Mesodermal cell (in vitro differentiated cells): ENCODE results near the gene ZNF862.

Experiments
- H3K27ac ChIP-seq: 2 replicates; pipeline ENCODE4 v1.7.0; 2013; ENCODE audit warnings: mild to moderate bottlenecking, low read depth, low read length, moderate library complexity; ENCODE audit not compliant: severe bottlenecking
- H3K36me3 ChIP-seq: 2 replicates; pipeline ENCODE4 v1.7.1; 2013; ENCODE audit warnings: mild to moderate bottlenecking, low read length, moderate library complexity; ENCODE audit not compliant: control insufficient read depth, insufficient read depth
- H3K4me1 ChIP-seq: one replicate; pipeline ENCODE4 v1.7.1; 2013; ENCODE audit warnings: mild to moderate bottlenecking, low read length; ENCODE audit not compliant: insufficient read depth, control insufficient read depth, poor library complexity, severe bottlenecking
- H3K4me3 ChIP-seq: 2 replicates; pipeline ENCODE4 v1.7.0; 2013; ENCODE audit warnings: low read length, control low read depth, mild to moderate bottlenecking; ENCODE audit not compliant: insufficient read depth, poor library complexity, severe bottlenecking; ENCODE audit errors: extremely low read depth
- H3K9me3 ChIP-seq: 2 replicates; pipeline ENCODE4 v1.7.1; 2013; ENCODE audit warnings: mild to moderate bottlenecking, low read length, moderate library complexity; ENCODE audit not compliant: control insufficient read depth
- WGBS, 2 experiments: methylation state at CpG; one replicate each; pipeline ENCODE4 v1.1.5; 2013; ENCODE audit warnings: missing lambda C conversion rate in 2 of 2; ENCODE audit not compliant: insufficient coverage in 2 of 2; 5-methylcytosine and 5-hydroxymethylcytosine counted together

Gene ZNF862

DNA sequence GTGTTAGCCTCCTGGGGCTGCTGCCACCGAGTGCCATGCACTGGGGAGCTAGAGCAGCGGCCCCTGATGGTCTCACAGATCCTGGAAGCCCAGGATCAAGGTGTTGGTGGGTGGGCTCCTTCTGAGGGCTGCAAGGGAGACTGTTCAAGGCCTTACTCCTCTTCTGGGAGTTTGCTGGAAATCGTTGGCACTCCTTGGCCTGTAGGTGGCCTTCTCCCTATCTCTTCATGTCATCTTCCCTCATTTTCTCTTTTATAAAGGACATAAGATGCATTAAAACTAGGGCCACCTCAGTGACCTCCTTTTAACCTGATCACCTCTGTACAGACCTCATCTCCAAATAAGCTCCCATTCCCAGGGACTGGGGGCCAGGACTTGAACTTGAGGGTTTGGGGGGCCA, 27.0 kb upstream of the ZNF862 start:
- H3K36me3 ChIP-seq = no peaks in the 10 kb centered on the region
- no peak overlapping the region for H3K4me3 ChIP-seq
- WGBS, 2 experiments = 29 to 46% methylated on average over 2 to 3 of the region's 3 CpGs
- H3K9me3 ChIP-seq = no peaks in the 10 kb centered on the region
- H3K4me1 ChIP-seq = no peaks in the 10 kb centered on the region
- H3K27ac ChIP-seq = no peak overlapping the region

DNA sequence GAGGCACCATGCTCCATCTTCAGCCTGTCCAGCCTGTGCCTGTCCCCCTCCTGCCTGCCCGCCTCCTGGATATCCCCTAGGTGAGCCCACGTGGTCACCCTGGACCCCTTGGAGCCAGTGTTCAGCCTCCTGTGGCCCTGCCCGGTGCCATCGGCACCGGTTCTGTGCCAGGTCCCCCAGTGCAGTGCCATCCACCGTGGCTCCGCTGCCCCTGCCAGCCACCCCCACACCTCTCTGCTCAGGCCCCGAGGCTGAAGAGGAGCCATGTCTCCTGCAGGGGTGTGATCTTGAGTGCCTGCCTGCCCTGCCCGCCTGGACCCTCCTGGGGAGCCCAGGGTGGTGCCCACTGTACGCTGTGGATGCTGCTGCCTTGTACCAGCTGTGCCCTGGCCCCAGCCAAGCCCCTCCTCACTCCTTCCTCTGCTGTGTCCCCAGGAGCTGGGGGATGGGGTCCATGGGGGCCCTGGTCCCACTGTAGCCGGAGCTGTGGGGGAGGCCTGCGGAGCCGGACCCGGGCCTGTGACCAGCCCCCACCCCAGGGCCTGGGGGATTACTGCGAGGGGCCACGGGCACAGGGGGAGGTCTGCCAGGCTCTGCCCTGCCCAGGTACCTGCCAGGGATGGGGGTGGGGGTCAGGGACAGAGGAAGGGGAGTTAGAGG, 26.2 kb upstream of the ZNF862 start:
- 92 to 93% methylated on average over 15 of the region's 16 CpGs for WGBS, 2 experiments
- no peak overlapping the region for H3K27ac ChIP-seq
- H3K36me3 ChIP-seq = no peaks in the 10 kb centered on the region
- H3K4me1 ChIP-seq = no peaks in the 10 kb centered on the region
- no peaks in the 10 kb centered on the region for H3K9me3 ChIP-seq
- no peak overlapping the region for H3K4me3 ChIP-seq

DNA sequence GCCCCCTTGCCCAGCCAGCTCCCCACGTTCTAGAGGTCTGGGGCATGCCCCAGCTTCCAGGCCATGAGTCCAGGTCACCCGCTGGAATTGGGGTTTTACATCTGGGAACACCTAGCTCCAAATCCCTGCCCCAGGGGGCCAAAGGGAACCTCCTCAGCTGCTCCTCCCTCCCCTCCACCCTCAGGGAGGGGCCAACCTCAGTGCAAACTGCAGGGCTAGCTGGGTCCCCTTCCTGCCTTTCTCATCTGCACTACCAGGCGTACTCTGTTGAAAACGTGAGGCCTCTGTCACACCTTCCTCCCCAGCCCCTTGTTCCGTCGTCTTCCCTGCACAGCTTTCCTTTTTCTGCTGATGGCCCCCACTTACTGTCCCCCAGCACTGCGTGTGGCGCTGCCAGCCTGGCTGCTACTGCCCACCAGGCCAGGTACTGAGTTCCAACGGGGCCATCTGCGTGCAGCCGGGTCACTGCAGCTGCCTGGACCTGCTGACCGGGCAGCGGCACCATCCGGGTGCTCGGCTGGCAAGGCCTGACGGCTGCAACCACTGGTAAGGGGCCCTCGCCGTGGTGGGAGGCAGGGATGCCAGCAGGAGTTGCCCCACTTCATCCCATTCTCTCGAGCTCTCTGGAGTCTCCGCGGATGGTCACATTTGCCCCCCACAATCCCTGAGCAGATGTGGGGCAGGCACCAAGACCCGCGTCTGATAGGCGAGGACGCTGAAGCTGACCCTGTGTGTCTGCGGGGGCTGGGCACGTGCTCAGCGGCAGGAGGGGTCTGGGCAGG, 24.7 kb upstream of the ZNF862 start:
- Histone ChIP-seq H3K4me3 (no peak overlapping the region), H3K27ac (no peak overlapping the region), H3K4me1 (no peaks in the 10 kb centered on the region), H3K9me3 (no peaks in the 10 kb centered on the region), H3K36me3 (no peaks in the 10 kb centered on the region)
- WGBS, 2 experiments = 87 to 88% methylated on average over 20 to 24 of the region's 28 CpGs

DNA sequence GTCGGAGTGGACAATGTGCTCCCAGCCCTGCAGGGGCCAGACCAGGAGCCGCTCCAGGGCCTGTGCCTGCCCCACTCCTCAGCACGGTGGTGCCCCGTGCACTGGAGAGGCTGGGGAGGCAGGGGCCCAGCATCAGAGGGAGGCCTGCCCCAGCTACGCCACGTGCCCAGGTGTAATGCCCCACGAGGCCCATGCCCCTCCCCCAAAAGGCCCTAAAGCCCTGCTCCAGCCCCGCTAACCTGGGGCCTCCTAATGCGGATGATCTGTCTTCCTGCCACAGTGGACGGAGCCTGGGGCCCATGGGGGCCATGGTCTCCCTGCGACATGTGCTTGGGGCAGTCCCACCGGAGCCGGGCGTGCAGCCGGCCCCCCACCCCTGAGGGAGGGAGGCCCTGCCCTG, 23.7 kb upstream of the ZNF862 start:
- no peaks in the 10 kb centered on the region for H3K9me3 ChIP-seq
- H3K27ac ChIP-seq = no peak overlapping the region
- no peaks in the 10 kb centered on the region for H3K36me3 ChIP-seq
- no peak overlapping the region for H3K4me3 ChIP-seq
- 88 to 90% methylated on average over 10 to 15 of the region's 15 CpGs for WGBS, 2 experiments
- no peaks in the 10 kb centered on the region for H3K4me1 ChIP-seq

DNA sequence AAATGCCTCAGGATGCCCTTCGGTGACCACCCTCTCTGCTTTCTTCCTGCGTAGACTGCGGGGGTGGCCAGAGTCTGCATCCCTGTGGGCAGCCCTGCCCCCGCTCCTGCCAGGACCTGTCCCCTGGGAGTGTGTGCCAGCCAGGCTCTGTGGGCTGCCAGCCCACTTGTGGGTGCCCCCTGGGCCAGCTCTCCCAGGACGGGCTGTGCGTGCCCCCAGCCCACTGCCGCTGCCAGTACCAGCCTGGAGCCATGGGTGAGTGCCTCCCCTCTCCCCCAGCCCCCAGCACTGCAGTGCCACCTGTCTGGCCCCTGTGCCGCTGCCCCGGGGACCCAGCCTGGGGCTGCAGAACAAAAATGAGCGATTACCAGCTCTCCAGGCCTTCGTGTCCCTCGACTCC, 23.1 kb upstream of the ZNF862 start:
- H3K36me3 ChIP-seq = no peaks in the 10 kb centered on the region
- H3K27ac ChIP-seq = no peak overlapping the region
- H3K4me1 ChIP-seq = no peaks in the 10 kb centered on the region
- 89 to 96% methylated on average over 6 to 12 of the region's 12 CpGs for WGBS, 2 experiments
- H3K4me3 ChIP-seq = no peak overlapping the region
- no peaks in the 10 kb centered on the region for H3K9me3 ChIP-seq

DNA sequence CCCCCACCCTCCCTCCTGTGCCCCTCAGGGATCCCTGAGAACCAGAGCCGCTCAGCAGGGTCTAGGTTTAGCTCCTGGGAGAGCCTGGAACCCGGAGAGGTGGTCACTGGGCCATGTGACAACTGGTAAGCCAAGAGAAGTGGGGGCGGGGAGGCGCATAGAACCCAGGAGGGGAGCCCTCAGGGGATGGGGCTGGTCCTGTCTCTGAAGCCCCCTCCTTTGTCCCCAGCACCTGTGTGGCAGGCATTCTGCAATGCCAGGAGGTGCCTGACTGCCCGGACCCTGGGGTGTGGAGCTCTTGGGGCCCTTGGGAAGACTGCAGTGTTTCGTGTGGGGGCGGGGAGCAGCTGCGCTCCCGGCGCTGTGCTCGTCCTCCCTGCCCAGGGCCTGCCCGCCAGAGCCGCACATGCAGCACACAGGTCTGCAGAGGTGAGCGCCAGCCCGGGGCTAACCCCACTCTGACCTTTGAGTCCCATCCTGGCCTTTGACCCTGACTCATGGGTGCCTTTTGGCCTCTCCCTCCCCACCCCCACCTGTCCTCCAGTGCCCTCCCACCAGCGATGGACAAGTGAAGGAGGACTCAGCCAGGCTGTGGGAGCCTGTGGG, 22.4 kb upstream of the ZNF862 start:
- no peaks in the 10 kb centered on the region for H3K36me3 ChIP-seq
- no peak overlapping the region for H3K4me3 ChIP-seq
- no peaks in the 10 kb centered on the region for H3K4me1 ChIP-seq
- 81 to 89% methylated on average over 13 to 14 of the region's 16 CpGs for WGBS, 2 experiments
- H3K27ac ChIP-seq = no peak overlapping the region
- H3K9me3 ChIP-seq = no peaks in the 10 kb centered on the region

DNA sequence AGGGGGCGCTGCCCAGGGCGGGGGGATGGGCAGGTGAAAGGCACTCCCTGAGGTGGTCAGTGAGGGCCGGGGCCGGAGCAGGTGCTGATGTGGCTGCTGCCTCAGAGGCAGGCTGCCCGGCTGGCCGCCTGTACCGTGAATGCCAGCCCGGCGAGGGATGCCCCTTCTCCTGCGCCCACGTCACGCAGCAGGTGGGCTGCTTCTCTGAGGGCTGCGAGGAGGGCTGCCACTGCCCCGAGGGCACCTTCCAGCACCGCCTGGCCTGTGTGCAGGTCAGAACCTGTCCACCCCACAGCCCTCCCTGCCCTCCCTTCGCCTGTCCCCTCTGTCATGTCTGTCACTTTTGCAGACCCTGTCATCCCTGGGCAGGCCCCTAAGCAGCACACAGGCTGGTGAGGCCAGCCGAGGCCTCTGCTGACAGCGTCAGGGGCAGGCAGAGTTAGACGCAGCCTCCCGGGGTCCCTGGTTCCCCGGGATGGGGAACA, 21.9 kb upstream of the ZNF862 start:
- no peaks in the 10 kb centered on the region for H3K36me3 ChIP-seq
- no peaks in the 10 kb centered on the region for H3K4me1 ChIP-seq
- H3K27ac ChIP-seq = no peak overlapping the region
- H3K9me3 ChIP-seq = no peaks in the 10 kb centered on the region
- no peak overlapping the region for H3K4me3 ChIP-seq
- 89 to 91% methylated on average over 17 to 21 of the region's 21 CpGs for WGBS, 2 experiments

DNA sequence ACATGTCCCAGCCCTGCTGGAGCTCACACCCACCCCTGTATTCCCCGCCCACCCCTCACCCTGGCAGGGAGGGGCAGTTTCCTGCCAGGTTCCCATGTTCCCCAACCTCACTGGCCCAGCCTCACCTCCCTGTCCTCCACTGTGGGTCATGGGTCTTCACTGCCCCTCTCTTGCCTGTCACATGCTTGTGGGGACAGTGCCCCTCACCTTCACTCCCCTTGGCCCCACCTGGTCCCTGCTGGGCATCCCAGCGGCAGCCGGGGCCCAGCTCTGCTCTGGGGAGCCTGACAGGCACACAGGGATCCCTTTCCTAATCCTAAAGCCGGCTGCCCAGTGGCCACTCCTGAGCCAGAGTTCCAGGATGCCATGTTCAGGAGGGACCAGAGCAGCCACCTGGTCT, 21.4 kb upstream of the ZNF862 start:
- Histone ChIP-seq H3K27ac (no peak overlapping the region), H3K4me1 (no peaks in the 10 kb centered on the region), H3K4me3 (no peak overlapping the region), H3K9me3 (no peaks in the 10 kb centered on the region), H3K36me3 (no peaks in the 10 kb centered on the region)
- WGBS, 2 experiments = 86 to 88% methylated on average over 1 to 4 of the region's 4 CpGs

DNA sequence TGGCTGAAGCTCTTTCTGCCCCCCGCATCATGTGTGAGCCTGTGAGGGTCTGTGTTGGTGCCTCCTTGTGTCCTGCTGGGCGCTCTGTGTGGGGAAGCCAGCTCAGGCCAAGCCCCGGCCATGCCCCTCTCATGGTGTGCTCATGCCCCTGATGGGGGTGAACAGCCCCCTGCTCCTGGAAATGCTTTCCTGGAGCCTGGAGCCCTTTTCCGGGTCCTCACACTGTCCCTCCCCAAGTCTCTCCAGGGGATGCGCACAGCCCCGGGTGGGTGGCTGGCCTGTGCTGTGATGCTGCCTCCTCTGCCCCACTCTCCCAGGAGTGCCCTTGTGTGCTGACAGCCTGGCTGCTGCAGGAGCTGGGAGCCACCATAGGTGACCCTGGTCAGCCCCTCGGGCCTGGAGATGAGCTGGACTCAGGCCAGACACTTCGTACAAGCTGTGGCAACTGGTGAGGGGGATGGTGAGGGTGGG, 20.8 kb upstream of the ZNF862 start:
- no peaks in the 10 kb centered on the region for H3K9me3 ChIP-seq
- 79 to 94% methylated on average over 7 to 8 of the region's 8 CpGs for whole genome bisulfite sequencing, 2 experiments

DNA sequence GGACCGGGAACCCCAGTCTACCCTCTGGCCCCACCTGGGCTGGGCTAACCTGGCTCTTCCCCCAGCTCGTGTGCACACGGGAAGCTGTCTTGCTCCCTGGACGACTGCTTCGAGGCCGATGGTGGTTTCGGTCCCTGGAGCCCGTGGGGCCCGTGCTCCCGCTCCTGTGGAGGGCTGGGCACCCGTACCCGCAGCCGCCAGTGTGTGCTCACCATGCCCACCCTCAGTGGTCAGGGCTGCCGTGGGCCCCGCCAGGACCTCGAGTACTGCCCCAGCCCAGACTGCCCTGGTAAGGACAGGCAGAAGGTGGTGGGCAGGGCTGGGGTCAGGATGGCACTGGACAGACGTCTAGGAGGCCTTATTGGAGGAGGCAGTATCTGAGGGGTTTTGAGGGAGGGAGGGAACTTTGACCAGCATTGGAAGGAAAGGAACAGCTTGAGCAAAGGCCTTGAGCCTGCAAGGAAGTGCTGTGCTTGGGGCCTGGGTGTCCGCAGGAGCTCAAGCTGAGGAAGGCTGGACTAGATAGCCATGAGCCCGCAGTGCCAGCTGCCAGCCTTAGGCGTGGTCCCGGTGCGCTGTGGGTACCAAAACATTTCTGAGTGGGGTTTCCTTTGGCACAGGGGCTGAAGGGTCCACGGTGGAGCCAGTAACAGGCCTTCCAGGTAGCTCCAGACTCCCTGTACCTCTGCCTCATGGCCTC, 20.2 kb upstream of the ZNF862 start:
- WGBS, 2 experiments = 83 to 89% methylated on average over 22 to 23 of the region's 23 CpGs
- Histone ChIP-seq H3K36me3 (no peaks in the 10 kb centered on the region), H3K4me3 (no peak overlapping the region)

More for the DNA sequence above, 20.8 kb upstream of the ZNF862 start:
- Histone ChIP-seq H3K4me3 (no peak overlapping the region), H3K4me1 (no peaks in the 10 kb centered on the region), H3K27ac (no peak overlapping the region), H3K36me3 (no peaks in the 10 kb centered on the region)

More for the DNA sequence above, 20.2 kb upstream of the ZNF862 start:
- Histone ChIP-seq H3K27ac (no peak overlapping the region), H3K9me3 (no peaks in the 10 kb centered on the region), H3K4me1 (no peaks in the 10 kb centered on the region)
